ENCODE data around the gene SARM1. TPM values are rescaled to one million over a fixed set of nuclear protein-coding genes. Genes with fewer than 3 reads are reported as not detected.

SARM1 gene
- total and polyA plus RNA-seq, 9 of the 15 experiments (the other 6 are each of a cell fraction or from before 2014, with no cell fraction given) = 0.04 to 0.55 (median 0.11) TPM; not detected in 2

DNA sequence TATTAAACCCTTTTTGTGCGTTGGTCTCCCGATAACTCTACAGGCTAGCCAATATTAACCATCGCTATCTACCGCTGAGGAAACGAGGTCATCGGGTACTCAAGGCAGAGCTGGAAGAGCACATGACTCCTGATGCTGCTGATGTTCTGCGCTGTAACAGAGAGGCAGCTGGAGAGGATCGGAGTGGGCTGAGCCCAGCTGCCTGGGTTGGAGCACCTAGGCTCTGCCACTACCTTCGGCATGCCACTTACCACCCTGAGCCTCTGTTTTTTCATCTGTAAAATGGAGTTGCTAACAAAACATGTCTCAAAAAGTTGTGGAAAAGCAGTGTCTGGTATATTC, 35.0 kb downstream of the SARM1 start (continued):
- TF ChIP-seq, protein P1, sequence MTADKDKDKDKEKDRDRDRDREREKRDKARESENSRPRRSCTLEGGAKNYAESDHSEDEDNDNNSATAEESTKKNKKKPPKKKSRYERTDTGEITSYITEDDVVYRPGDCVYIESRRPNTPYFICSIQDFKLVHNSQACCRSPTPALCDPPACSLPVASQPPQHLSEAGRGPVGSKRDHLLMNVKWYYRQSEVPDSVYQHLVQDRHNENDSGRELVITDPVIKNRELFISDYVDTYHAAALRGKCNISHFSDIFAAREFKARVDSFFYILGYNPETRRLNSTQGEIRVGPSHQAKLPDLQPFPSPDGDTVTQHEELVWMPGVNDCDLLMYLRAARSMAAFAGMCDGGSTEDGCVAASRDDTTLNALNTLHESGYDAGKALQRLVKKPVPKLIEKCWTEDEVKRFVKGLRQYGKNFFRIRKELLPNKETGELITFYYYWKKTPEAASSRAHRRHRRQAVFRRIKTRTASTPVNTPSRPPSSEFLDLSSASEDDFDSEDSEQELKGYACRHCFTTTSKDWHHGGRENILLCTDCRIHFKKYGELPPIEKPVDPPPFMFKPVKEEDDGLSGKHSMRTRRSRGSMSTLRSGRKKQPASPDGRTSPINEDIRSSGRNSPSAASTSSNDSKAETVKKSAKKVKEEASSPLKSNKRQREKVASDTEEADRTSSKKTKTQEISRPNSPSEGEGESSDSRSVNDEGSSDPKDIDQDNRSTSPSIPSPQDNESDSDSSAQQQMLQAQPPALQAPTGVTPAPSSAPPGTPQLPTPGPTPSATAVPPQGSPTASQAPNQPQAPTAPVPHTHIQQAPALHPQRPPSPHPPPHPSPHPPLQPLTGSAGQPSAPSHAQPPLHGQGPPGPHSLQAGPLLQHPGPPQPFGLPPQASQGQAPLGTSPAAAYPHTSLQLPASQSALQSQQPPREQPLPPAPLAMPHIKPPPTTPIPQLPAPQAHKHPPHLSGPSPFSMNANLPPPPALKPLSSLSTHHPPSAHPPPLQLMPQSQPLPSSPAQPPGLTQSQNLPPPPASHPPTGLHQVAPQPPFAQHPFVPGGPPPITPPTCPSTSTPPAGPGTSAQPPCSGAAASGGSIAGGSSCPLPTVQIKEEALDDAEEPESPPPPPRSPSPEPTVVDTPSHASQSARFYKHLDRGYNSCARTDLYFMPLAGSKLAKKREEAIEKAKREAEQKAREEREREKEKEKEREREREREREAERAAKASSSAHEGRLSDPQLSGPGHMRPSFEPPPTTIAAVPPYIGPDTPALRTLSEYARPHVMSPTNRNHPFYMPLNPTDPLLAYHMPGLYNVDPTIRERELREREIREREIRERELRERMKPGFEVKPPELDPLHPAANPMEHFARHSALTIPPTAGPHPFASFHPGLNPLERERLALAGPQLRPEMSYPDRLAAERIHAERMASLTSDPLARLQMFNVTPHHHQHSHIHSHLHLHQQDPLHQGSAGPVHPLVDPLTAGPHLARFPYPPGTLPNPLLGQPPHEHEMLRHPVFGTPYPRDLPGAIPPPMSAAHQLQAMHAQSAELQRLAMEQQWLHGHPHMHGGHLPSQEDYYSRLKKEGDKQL (CRISPR knock-in tag; IDR thresholded peaks at IDR 0.05; ENCODE audit: borderline replicate concordance) = no peak
- TF ChIP-seq NCOA2 (IDR thresholded peaks at IDR 0.05; ENCODE audit: partially characterized antibody in 2 of 2) (no peak), RCOR1 (IDR thresholded peaks at IDR 0.05; ENCODE audit: borderline replicate concordance in 1 of 2, low read depth in 2 of 2, low read length in 2 of 2) (0 out of 4 replicates have a peak, but pooled peaks of 1 of the 2 experiments have one; percentile 18), SNRNP70 (optimal IDR thresholded peaks at IDR 0.05; ENCODE audit: low read depth, low read length) (no peak), BCOR (IDR thresholded peaks at IDR 0.05) (peak; percentile 53), ZNF12 (CRISPR knock-in tag; IDR thresholded peaks at IDR 0.05) (no peak), ZNF24 (IDR thresholded peaks at IDR 0.05) (no peak), ETV6 (IDR thresholded peaks at IDR 0.05; ENCODE audit: borderline replicate concordance in 1 of 2, low read depth in 2 of 2, low read length in 1 of 2) (no peak), ETV6 (CRISPR knock-in tag; IDR thresholded peaks at IDR 0.05; ENCODE audit: borderline replicate concordance) (no peak)
- TF ChIP-seq, protein P2, sequence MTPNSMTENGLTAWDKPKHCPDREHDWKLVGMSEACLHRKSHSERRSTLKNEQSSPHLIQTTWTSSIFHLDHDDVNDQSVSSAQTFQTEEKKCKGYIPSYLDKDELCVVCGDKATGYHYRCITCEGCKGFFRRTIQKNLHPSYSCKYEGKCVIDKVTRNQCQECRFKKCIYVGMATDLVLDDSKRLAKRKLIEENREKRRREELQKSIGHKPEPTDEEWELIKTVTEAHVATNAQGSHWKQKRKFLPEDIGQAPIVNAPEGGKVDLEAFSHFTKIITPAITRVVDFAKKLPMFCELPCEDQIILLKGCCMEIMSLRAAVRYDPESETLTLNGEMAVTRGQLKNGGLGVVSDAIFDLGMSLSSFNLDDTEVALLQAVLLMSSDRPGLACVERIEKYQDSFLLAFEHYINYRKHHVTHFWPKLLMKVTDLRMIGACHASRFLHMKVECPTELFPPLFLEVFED (CRISPR knock-in tag; conservative IDR thresholded peaks at IDR 0.05) = no peak
- TF ChIP-seq, protein P3, sequence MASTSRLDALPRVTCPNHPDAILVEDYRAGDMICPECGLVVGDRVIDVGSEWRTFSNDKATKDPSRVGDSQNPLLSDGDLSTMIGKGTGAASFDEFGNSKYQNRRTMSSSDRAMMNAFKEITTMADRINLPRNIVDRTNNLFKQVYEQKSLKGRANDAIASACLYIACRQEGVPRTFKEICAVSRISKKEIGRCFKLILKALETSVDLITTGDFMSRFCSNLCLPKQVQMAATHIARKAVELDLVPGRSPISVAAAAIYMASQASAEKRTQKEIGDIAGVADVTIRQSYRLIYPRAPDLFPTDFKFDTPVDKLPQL (IDR thresholded peaks at IDR 0.05; ENCODE audit: extremely low read depth, insufficient read length) = no peak

Data from K562 (cell line).